IPS DF 19.7 (cell line): ENCODE data around the gene ARMC9.
A peak's percentile ranks its signal among the peaks of the same experiment; 100 is the strongest.

Experiments
- DNase-seq: peaks from one replicate; pipeline ENCODE4 v3.0.0-alpha.2; 2013; ENCODE audit warnings: low read depth, low spot score

The ARMC9 gene

GRCh38 chr2:231201475-231201814 is 3.0 kb downstream of the ARMC9 start:
- DNase-seq, result no peak

- DNase-seq, result no peak
Measured at GRCh38 chr2:231203087-231203486, 4.7 kb downstream of the ARMC9 start.

- DNase-seq, result no peak
Measured at GRCh38 chr2:231204146-231204545, 5.7 kb downstream of the ARMC9 start.

- DNase-seq, result no peak
Measured at GRCh38 chr2:231204581-231204980, 6.2 kb downstream of the ARMC9 start.

GRCh38 chr2:231207734-231208133 is 9.3 kb downstream of the ARMC9 start:
- no peak for DNase-seq

GRCh38 chr2:231210782-231211181 is 12.4 kb downstream of the ARMC9 start:
- no peak for DNase-seq

GRCh38 chr2:231211486-231211885 is 13.1 kb downstream of the ARMC9 start:
- DNase-seq, result no peak

- DNase-seq, result no peak
Measured at GRCh38 chr2:231212329-231212845, 14.0 kb downstream of the ARMC9 start.

- DNase-seq, result no peak
Measured at GRCh38 chr2:231213931-231214642, 15.7 kb downstream of the ARMC9 start.

GRCh38 chr2:231218366-231218765 is 19.9 kb downstream of the ARMC9 start:
- no peak for DNase-seq

- DNase-seq, result no peak
Measured at GRCh38 chr2:231219289-231219688, 20.9 kb downstream of the ARMC9 start.

- DNase-seq, result no peak
Measured at GRCh38 chr2:231221761-231222160, 23.3 kb downstream of the ARMC9 start.

- no peak for DNase-seq
Measured at GRCh38 chr2:231222318-231223000, 24.0 kb downstream of the ARMC9 start.

GRCh38 chr2:231223001-231223375 is 24.6 kb downstream of the ARMC9 start:
- DNase-seq, result no peak

- no peak for DNase-seq
Measured at GRCh38 chr2:231223458-231223976, 25.1 kb downstream of the ARMC9 start.

- DNase-seq, result peak; percentile 65
Measured at GRCh38 chr2:231227310-231228162, 29.1 kb downstream of the ARMC9 start.

- no peak for DNase-seq
Measured at GRCh38 chr2:231228223-231228622, 29.8 kb downstream of the ARMC9 start.

- DNase-seq, result no peak
Measured at GRCh38 chr2:231228974-231229529, 30.6 kb downstream of the ARMC9 start.

- no peak for DNase-seq
Measured at GRCh38 chr2:231235217-231235616, 36.8 kb downstream of the ARMC9 start.

- no peak for DNase-seq
Measured at GRCh38 chr2:231238689-231239088, 40.3 kb downstream of the ARMC9 start.

GRCh38 chr2:231239751-231240150 is 41.3 kb downstream of the ARMC9 start:
- no peak for DNase-seq
